Hematopoietic multipotent progenitor cell treated with erythropoietin and hydrocortisone succinate and interleukin-3 and kit ligand, for 15 days (in vitro differentiated cells): ENCODE data around the gene CLASP1.
A peak's percentile ranks its signal among the peaks of the same experiment; 100 is the strongest.

Experiments used
- DNase-seq: peaks from one replicate; pipeline ENCODE4 v3.0.0-alpha.2; 2015; ENCODE audit warnings: low spot score

CLASP1 gene

GRCh38 chr2:121539750-121540469 lies 109.4 kb downstream of the CLASP1 start:
- no peak for DNase-seq

GRCh38 chr2:121536850-121537557 lies 112.3 kb downstream of the CLASP1 start:
- no peak for DNase-seq

- no peak for DNase-seq
These were observed 112.9 kb downstream of the CLASP1 start for GRCh38 chr2:121536347-121536746.

- no peak for DNase-seq
These were observed 115.3 kb downstream of the CLASP1 start for GRCh38 chr2:121534007-121534406.

GRCh38 chr2:121532894-121533293 lies 116.4 kb downstream of the CLASP1 start:
- DNase-seq = no peak

- DNase-seq = no peak
These were observed 116.9 kb downstream of the CLASP1 start for GRCh38 chr2:121532347-121532766.

- peak; percentile 86 for DNase-seq
These were observed 119.0 kb downstream of the CLASP1 start for GRCh38 chr2:121530212-121530705.

- no peak for DNase-seq
These were observed 119.6 kb downstream of the CLASP1 start for GRCh38 chr2:121529439-121530211.

GRCh38 chr2:121527009-121527682 lies 122.1 kb downstream of the CLASP1 start:
- DNase-seq = no peak

GRCh38 chr2:121524685-121525425 lies 124.4 kb downstream of the CLASP1 start:
- no peak for DNase-seq

- DNase-seq = no peak
These were observed 127.9 kb downstream of the CLASP1 start for GRCh38 chr2:121521359-121521758.

- no peak for DNase-seq
These were observed 128.6 kb downstream of the CLASP1 start for GRCh38 chr2:121520641-121520994.

GRCh38 chr2:121519732-121520640 lies 129.3 kb downstream of the CLASP1 start:
- DNase-seq = no peak

- DNase-seq = no peak
These were observed 130.1 kb downstream of the CLASP1 start for GRCh38 chr2:121519153-121519552.

- no peak for DNase-seq
These were observed 135.5 kb downstream of the CLASP1 start for GRCh38 chr2:121513597-121514333.

GRCh38 chr2:121510857-121511256 lies 138.4 kb downstream of the CLASP1 start:
- DNase-seq = no peak

- DNase-seq = no peak
These were observed 142.6 kb downstream of the CLASP1 start for GRCh38 chr2:121506621-121507020.

GRCh38 chr2:121505986-121506586 lies 143.2 kb downstream of the CLASP1 start:
- DNase-seq = no peak

- DNase-seq = no peak
These were observed 144.3 kb downstream of the CLASP1 start for GRCh38 chr2:121505005-121505404.
